Stomach (tissue), 4 donors: ENCODE data around the gene ITPRIP.

Source experiments
- CTCF ChIP-seq, 7 experiments: fragments of 450-650 bp in 4 of 7; fragments of 200-600 bp in 3 of 7; sonication (generic) in 3 of 7; IDR thresholded peaks; one replicate each; pipeline ENCODE4 v1.5.1; 2016 to 2019; ENCODE audit warnings: antibody characterized with exemption in 7 of 7, control low read depth in 2 of 7, mild to moderate bottlenecking in 1 of 7
- EP300 ChIP-seq: sonication (generic); formaldehyde crosslinking; IDR thresholded peaks from one replicate; pipeline ENCODE4 v1.6.1; 2017; ENCODE audit warnings: antibody characterized with exemption
- POLR2A ChIP-seq, 4 donors: fragments of 450-650 bp; IDR thresholded peaks; one replicate each; pipeline ENCODE4 v1.6.1; 2016; ENCODE audit warnings: antibody characterized with exemption in 4 of 4, control low read depth in 2 of 4, mild to moderate bottlenecking in 1 of 4, moderate library complexity in 1 of 4
- POLR2AphosphoS5 ChIP-seq, 3 donors: sonication (generic); formaldehyde crosslinking; IDR thresholded peaks; one replicate each; pipeline ENCODE4 v1.6.1; 2016; ENCODE audit warnings: antibody characterized with exemption in 3 of 3

- no peak for TF ChIP-seq POLR2A (IDR thresholded peaks at IDR 0.05)
- peak in 5 of 7 experiments; percentile 61 to 85 (median 80) for TF ChIP-seq CTCF (IDR thresholded peaks at IDR 0.05)
- no peak for TF ChIP-seq POLR2AphosphoS5 (IDR thresholded peaks at IDR 0.05)
- TF ChIP-seq EP300, result no peak
These were observed 63.2 kb downstream of the ITPRIP start for GRCh38 chr10:104274762-104275721.
